ENCODE measurements around the gene ANGEL1. TPM values are rescaled to one million over a fixed set of nuclear protein-coding genes. Genes with fewer than 3 reads are reported as not detected.
A peak's percentile ranks its signal among the peaks of the same experiment; 100 is the strongest.

The ANGEL1 gene
- total and polyA plus RNA-seq, 2 of the 13 experiments (the other 11 are each of a cell fraction or from before 2014, with no cell fraction given) = 14.3 to 20.1 TPM

DNA sequence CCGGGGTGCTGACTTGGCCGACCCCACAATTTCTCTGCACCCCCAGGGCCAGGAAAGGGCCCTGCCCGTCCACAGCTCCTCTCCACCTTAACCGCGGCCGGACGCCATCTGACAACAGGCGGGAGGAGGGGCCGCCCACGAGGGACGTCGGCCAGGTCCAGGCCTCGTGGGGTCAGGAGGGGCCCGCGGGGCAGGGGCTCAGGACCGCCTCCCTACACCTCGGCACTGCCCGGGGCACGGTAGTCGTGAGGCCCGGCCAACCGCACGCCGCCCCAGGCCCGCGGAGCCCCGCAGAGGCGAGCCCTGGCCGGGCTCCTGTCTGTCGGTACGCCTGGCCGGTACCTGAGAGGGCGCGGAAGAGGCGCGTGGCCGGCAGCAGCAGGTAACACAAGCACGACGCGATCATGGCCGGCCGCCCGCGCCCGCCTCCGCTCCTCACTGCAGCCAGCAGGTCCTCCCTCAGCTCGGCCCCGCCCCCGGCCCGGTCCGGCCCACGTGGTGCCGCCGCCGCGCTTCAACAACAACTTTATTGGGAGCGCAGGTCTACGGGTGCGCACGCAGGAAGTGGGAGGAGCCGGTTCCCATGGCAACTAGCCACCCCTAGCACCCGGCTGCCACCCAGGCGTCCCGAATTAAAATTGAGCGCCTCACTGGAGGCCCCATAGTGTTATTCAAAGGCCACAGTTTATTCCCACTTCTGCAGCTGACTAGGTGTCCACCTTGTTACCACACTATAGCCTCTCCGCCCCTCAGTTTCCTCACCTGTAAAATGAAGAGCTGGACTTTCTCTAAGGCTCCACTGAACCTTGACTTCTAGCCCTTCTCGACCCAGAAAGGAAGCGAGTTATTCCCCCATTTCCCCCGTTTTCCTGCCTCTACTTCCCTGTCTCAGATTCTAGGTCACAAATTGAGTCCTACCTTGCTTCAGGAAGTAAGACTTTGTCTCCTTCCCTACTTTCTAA is at the start of gene ANGEL1 (continued):
- TF ChIP-seq ZHX1 (CRISPR knock-in tag; IDR thresholded peaks at IDR 0.05; ENCODE audit: low read depth) (peak; percentile 76), ZNF546 (CRISPR knock-in tag; conservative IDR thresholded peaks at IDR 0.05) (peak; percentile 70), ZBTB7A (CRISPR knock-in tag; IDR thresholded peaks at IDR 0.05) (no peak), ISL2 (CRISPR knock-in tag; IDR thresholded peaks at IDR 0.05) (no peak), NR3C1 (CRISPR knock-in tag; IDR thresholded peaks at IDR 0.05) (no peak), PATZ1 (CRISPR knock-in tag; IDR thresholded peaks at IDR 0.05) (peak; percentile 59), HOMEZ (CRISPR knock-in tag; IDR thresholded peaks at IDR 0.05; ENCODE audit: low read depth) (no peak), HDAC1 (CRISPR knock-in tag; IDR thresholded peaks at IDR 0.05) (peak; percentile 87), ZFP36L2 (CRISPR knock-in tag; IDR thresholded peaks at IDR 0.05) (no peak), EHMT2 (IDR thresholded peaks at IDR 0.05; ENCODE audit: borderline replicate concordance, low read depth, low read length) (no peak), CENPX (CRISPR knock-in tag; IDR thresholded peaks at IDR 0.05) (no peak), NR2F1 (CRISPR knock-in tag; IDR thresholded peaks at IDR 0.05) (no peak), ZNF282 (IDR thresholded peaks at IDR 0.05; ENCODE audit: partially characterized antibody) (no peak), CENPT (CRISPR knock-in tag; IDR thresholded peaks at IDR 0.05; ENCODE audit: low read depth) (no peak), KLF15 (CRISPR knock-in tag; IDR thresholded peaks at IDR 0.05; ENCODE audit: borderline replicate concordance) (no peak), CCDC6 (CRISPR knock-in tag; IDR thresholded peaks at IDR 0.05) (peak; percentile 94), KLF13 (CRISPR knock-in tag; IDR thresholded peaks at IDR 0.05) (no peak), HNRNPLL (IDR thresholded peaks at IDR 0.05; ENCODE audit: low read depth, low read length, poor library complexity, severe bottlenecking) (peak; percentile 54)
- TF ChIP-seq, protein P1, sequence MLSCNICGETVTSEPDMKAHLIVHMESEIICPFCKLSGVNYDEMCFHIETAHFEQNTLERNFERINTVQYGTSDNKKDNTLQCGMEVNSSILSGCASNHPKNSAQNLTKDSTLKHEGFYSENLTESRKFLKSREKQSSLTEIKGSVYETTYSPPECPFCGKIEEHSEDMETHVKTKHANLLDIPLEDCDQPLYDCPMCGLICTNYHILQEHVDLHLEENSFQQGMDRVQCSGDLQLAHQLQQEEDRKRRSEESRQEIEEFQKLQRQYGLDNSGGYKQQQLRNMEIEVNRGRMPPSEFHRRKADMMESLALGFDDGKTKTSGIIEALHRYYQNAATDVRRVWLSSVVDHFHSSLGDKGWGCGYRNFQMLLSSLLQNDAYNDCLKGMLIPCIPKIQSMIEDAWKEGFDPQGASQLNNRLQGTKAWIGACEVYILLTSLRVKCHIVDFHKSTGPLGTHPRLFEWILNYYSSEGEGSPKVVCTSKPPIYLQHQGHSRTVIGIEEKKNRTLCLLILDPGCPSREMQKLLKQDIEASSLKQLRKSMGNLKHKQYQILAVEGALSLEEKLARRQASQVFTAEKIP (CRISPR knock-in tag; IDR thresholded peaks at IDR 0.05; ENCODE audit: borderline replicate concordance) = no peak

Data from HepG2 (cell line).